Measurements from ENCODE around the gene PANX3. TPM values are rescaled to one million over a fixed set of nuclear protein-coding genes. Genes with fewer than 3 reads are reported as not detected.

The PANX3 gene
- polyA plus RNA-seq, 1 of the 3 experiments (the other 2 are of a cell fraction): not detected

DNA sequence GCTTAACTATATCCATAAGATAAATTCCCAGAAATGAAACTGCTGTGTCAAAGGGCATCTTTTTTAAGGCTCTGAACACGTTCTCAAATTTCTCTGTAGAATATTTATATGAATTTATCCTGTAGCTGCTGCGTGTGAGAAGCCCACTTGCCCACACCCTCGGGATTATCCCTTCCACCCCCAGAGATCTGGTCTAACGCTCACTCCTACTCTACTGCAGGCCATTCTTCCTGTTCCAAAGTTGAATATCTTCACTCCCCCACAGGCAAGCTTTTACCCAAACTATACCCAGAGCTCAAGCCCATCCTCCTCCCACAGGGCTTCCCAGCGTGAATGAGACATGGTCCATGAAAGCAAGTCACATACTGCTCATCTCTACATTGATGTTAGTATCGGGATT lies 37.4 kb downstream of the PANX3 start (continued):
- TF ChIP-seq POLR2AphosphoS5 (IDR thresholded peaks at IDR 0.05; ENCODE audit: low read depth, low read length) (no peak), FOXJ3 (CRISPR knock-in tag; IDR thresholded peaks at IDR 0.05) (no peak)

DNA sequence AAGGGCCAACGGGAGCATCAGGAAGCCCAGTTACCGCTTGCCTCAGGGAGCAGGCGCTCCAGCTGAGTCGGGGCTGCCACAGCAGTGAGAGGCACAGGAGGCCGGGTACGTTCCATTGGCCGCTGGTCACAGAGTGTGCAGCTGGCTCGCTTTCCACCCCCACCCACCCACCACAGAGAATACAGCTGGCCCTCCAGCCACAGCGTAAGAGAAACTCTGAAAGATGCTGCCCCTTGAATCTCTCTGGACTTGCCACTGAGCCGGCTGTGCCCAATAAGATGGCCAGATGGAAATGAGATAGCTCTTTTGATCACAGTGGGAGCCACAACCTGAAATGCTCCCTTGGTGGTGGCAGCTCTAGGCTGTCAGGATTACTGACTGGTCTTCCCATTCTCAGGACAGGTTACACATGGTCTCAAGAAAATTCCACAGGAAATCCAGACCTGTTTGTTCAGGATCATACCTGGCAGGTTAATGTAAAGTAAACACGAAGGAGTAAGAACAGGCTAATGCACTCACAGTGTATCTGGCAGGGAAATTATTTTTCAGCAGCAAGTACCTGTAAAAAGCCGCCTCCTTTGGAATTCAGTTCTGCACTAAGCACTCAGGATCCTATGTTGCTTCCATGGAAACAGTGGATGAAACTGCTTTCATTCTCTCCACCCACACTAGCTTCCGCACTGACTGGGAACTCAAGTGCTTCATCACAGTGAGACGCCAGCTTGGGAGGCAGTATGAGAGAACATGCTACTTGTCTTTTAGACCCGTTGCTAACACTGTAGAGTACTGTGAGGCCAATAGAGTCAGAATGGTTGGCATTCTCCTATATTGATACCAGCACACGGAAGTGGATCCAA lies 45.8 kb downstream of the PANX3 start:
- H3K9me3 ChIP-seq: no peaks in the 10 kb centered on the region
- no peak overlapping the region for H3K4me2 ChIP-seq
- no peaks in the 10 kb centered on the region for H3K27me3 ChIP-seq (ENCODE audit: insufficient read depth)
- no peaks in the 10 kb centered on the region for H3K79me2 ChIP-seq (ENCODE audit: insufficient read depth)
- POLR2A ChIA-PET: interaction anchor here (0.7 to 0.8 kb wide), 2 partner anchors 14 to 34 kb away, joined by 3 to 4 read pairs; partner anchors contain the start of gene TBRG1
- 80% methylated on average over 15 of the region's 16 CpGs for WGBS (ENCODE audit: low lambda C conversion rate)
- CTCF ChIA-PET: interaction anchor here (0.8 to 4.2 kb wide), 4 partner anchors 12 to 210 kb away, joined by 3 to 14 read pairs (median 6); no protein-coding TSS in a partner anchor
- no peak overlapping the region for H3K9ac ChIP-seq
- TF ChIP-seq MEF2A (IDR thresholded peaks at IDR 0.05; ENCODE audit: borderline replicate concordance, low read depth) (no peak), TCF12 (IDR thresholded peaks at IDR 0.05) (no peak), RXRA (IDR thresholded peaks at IDR 0.05; ENCODE audit: borderline replicate concordance, low read depth) (no peak), SMC3 (IDR thresholded peaks at IDR 0.05; ENCODE audit: low read depth, low read length) (no peak), POLR2AphosphoS5 (IDR thresholded peaks at IDR 0.05; ENCODE audit: low read depth, low read length) (no peak), NRF1 (IDR thresholded peaks at IDR 0.05; ENCODE audit: low read depth, low read length) (no peak), ELF1 (IDR thresholded peaks at IDR 0.05) (no peak), RAD21 (IDR thresholded peaks at IDR 0.05; ENCODE audit: low read length) (no peak), YY1 (IDR thresholded peaks at IDR 0.05; ENCODE audit: low read depth) (no peak), MXI1 (IDR thresholded peaks at IDR 0.05; ENCODE audit: low read depth, low read length) (no peak), EZH2phosphoT487 (IDR thresholded peaks at IDR 0.05; ENCODE audit: borderline replicate concordance, low read depth) (no peak)
- TF ChIP-seq, protein P1, sequence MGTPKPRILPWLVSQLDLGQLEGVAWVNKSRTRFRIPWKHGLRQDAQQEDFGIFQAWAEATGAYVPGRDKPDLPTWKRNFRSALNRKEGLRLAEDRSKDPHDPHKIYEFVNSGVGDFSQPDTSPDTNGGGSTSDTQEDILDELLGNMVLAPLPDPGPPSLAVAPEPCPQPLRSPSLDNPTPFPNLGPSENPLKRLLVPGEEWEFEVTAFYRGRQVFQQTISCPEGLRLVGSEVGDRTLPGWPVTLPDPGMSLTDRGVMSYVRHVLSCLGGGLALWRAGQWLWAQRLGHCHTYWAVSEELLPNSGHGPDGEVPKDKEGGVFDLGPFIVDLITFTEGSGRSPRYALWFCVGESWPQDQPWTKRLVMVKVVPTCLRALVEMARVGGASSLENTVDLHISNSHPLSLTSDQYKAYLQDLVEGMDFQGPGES (IDR thresholded peaks at IDR 0.05; ENCODE audit: low read depth, low read length): no peak
- TF ChIP-seq, protein P2, sequence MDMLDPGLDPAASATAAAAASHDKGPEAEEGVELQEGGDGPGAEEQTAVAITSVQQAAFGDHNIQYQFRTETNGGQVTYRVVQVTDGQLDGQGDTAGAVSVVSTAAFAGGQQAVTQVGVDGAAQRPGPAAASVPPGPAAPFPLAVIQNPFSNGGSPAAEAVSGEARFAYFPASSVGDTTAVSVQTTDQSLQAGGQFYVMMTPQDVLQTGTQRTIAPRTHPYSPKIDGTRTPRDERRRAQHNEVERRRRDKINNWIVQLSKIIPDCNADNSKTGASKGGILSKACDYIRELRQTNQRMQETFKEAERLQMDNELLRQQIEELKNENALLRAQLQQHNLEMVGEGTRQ (IDR thresholded peaks at IDR 0.05; ENCODE audit: borderline replicate concordance, low read depth, low read length): no peak
- TF ChIP-seq, protein P3, sequence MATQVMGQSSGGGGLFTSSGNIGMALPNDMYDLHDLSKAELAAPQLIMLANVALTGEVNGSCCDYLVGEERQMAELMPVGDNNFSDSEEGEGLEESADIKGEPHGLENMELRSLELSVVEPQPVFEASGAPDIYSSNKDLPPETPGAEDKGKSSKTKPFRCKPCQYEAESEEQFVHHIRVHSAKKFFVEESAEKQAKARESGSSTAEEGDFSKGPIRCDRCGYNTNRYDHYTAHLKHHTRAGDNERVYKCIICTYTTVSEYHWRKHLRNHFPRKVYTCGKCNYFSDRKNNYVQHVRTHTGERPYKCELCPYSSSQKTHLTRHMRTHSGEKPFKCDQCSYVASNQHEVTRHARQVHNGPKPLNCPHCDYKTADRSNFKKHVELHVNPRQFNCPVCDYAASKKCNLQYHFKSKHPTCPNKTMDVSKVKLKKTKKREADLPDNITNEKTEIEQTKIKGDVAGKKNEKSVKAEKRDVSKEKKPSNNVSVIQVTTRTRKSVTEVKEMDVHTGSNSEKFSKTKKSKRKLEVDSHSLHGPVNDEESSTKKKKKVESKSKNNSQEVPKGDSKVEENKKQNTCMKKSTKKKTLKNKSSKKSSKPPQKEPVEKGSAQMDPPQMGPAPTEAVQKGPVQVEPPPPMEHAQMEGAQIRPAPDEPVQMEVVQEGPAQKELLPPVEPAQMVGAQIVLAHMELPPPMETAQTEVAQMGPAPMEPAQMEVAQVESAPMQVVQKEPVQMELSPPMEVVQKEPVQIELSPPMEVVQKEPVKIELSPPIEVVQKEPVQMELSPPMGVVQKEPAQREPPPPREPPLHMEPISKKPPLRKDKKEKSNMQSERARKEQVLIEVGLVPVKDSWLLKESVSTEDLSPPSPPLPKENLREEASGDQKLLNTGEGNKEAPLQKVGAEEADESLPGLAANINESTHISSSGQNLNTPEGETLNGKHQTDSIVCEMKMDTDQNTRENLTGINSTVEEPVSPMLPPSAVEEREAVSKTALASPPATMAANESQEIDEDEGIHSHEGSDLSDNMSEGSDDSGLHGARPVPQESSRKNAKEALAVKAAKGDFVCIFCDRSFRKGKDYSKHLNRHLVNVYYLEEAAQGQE (IDR thresholded peaks at IDR 0.05; ENCODE audit: low read depth, low read length): no peak
- peaks cover 4 to 5% of the 10 kb centered on the region in 2 experiments; a peak in 2 of 4 replicates for H3K4me1 ChIP-seq (ENCODE audit: control insufficient read depth in 1 of 2, insufficient read depth in 2 of 2, low read depth in 1 of 2, low read length in 1 of 2)
- H4K20me1 ChIP-seq (ENCODE audit: insufficient read depth): no peaks in the 10 kb centered on the region
- no peaks in the 10 kb centered on the region for H3F3A ChIP-seq (replicated peaks; ENCODE audit: insufficient read depth)
- no peak overlapping the region for H2AFZ ChIP-seq (ENCODE audit: low read depth)
- H3K4me3 ChIP-seq (ENCODE audit: low read depth in 2 of 2, low read length in 1 of 2): no peak overlapping the region
- no peak overlapping the region for H3K27ac ChIP-seq (ENCODE audit: low read depth in 2 of 2, low read length in 1 of 2)
- peaks cover 0 to 2% of the 10 kb centered on the region in 2 experiments for H3K36me3 ChIP-seq (replicated peaks in 1 of 2; ENCODE audit: control insufficient read depth in 1 of 2, insufficient read depth in 2 of 2, low read length in 1 of 2)
- peak; percentile 52 for DNase-seq
- no peaks in the 10 kb centered on the region for H3K9me2 ChIP-seq

Data from SK-N-SH (cell line).